Natural killer cell (primary cell): Measurements from ENCODE around the gene SLC35F4. TPM values are rescaled to one million over a fixed set of nuclear protein-coding genes. Genes with fewer than 3 reads are reported as not detected.

Source experiments
- ATAC-seq, 3 donors: fragments of 150-1000 bp in 2 of 3; fragments of 200-7000 bp in 1 of 3; cut with Tn5 transposase; 1 replicate in 1 of 3; 2 replicates in 2 of 3; pipeline ENCODE4 v1.10.0; 2021; ENCODE audit warnings: mild to moderate bottlenecking in 2 of 3, moderate library complexity in 2 of 3
- DNase-seq, 2 donors: peaks; one replicate each; pipeline versions ENCODE4 v3.0.0 to v3.0.0-alpha.2; 2013 to 2021; ENCODE audit warnings: mixed read lengths in 1 of 2
- H3K27ac ChIP-seq: one replicate; pipeline ENCODE4 v1.5.1; 2013; ENCODE audit warnings: mild to moderate bottlenecking, low read length
- H3K27me3 ChIP-seq: one replicate; pipeline ENCODE4 v1.6.1; 2013; ENCODE audit warnings: low read length; ENCODE audit not compliant: control insufficient read depth, insufficient read depth
- H3K36me3 ChIP-seq: one replicate; pipeline ENCODE4 v1.6.1; 2013; ENCODE audit warnings: low read length; ENCODE audit not compliant: control insufficient read depth, insufficient read depth
- H3K4me1 ChIP-seq: one replicate; pipeline ENCODE4 v1.6.1; 2013; ENCODE audit warnings: low read length; ENCODE audit not compliant: control insufficient read depth, insufficient read depth
- H3K4me3 ChIP-seq: one replicate; pipeline ENCODE4 v1.5.1; 2013; ENCODE audit warnings: low read length
- H3K9me3 ChIP-seq: one replicate; pipeline ENCODE4 v1.6.1; 2013; ENCODE audit warnings: low read length; ENCODE audit not compliant: control insufficient read depth, insufficient read depth
- H3K27ac Mint-ChIP-seq, 2 donors: one replicate each; pipeline ENCODE4 v1.8.0; 2022; ENCODE audit warnings: mild to moderate bottlenecking in 2 of 2, mixed read lengths in 2 of 2, moderate library complexity in 1 of 2
- H3K27me3 Mint-ChIP-seq, 2 donors: one replicate each; pipeline ENCODE4 v1.8.0; 2022; ENCODE audit warnings: low read depth in 2 of 2, mixed read lengths in 2 of 2
- H3K36me3 Mint-ChIP-seq: one replicate; pipeline ENCODE4 v1.8.0; 2022; ENCODE audit warnings: mixed read lengths
- H3K4me1 Mint-ChIP-seq, 2 donors: one replicate each; pipeline ENCODE4 v1.8.0; 2022; ENCODE audit warnings: mixed read lengths in 2 of 2
- H3K4me3 Mint-ChIP-seq: one replicate; pipeline ENCODE4 v1.8.0; 2022; ENCODE audit warnings: mild to moderate bottlenecking, moderate library complexity, mixed read lengths
- H3K9me3 Mint-ChIP-seq, 2 donors: one replicate each; pipeline ENCODE4 v1.8.0; 2022; ENCODE audit warnings: mixed read lengths in 2 of 2
- WGBS: methylation state at CpG from one replicate; pipeline ENCODE4 v1.1.7; 2013; ENCODE audit warnings: missing lambda C conversion rate; ENCODE audit not compliant: insufficient coverage; 5-methylcytosine and 5-hydroxymethylcytosine counted together
- intact Hi-C: fragments of 100-400 bp; cut with micrococcal nuclease; formaldehyde crosslinking; loops from one replicate; pipeline ENCODE4 v1.14.2; 2022
- total RNA-seq, 4 donors: library from RNA; stranded (reverse); fragments of 120-200 nt in 1 of 4; gene quantifications; one replicate each; pipeline versions ENCODE4 v1.2.3 to v1.2.4, GENCODE V29; 2013 to 2022
- TF ChIP-seq, protein P1 (sequence below): fragments of 200-600 bp; IDR thresholded peaks from one replicate; pipeline ENCODE4 v1.8.0; 2022; ENCODE audit warnings: antibody characterized with exemption

Gene SLC35F4
- total RNA-seq, 3 donors from 2014 or later (not counting 1 experiment from before 2014, with no cell fraction given) = not detected

DNA sequence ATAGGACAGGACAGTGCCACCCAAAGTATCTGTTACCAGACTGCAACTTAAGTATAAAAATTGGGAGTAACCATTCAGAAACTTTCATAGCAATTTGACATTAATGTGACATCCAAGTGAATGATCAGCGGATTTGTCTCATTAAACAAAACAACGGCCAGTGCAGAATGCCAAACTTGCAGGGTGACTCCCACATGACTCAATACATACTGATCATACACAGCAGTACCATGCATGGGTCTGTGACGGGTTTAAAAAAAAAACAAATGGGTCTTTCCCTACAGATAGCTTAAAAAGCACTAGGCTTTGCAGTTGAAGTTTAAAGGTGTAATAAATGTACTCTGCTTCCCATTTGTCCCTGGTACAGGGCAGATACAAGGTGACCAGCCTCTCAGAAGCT, 116.6 kb downstream of the SLC35F4 start:
- no peak for ATAC-seq
- H3K27ac Mint-ChIP-seq = no peak overlapping the region
- no peaks in the 10 kb centered on the region for H3K4me1 Mint-ChIP-seq
- DNase-seq = no peak
- WGBS = 84% methylated on average over 2 of the region's 3 CpGs
- no peaks in the 10 kb centered on the region for H3K4me1 ChIP-seq
- H3K4me3 ChIP-seq = no peak overlapping the region
- H3K4me3 Mint-ChIP-seq = no peak overlapping the region
- no peaks in the 10 kb centered on the region for H3K27me3 Mint-ChIP-seq
- no peaks in the 10 kb centered on the region for H3K27me3 ChIP-seq
- H3K36me3 Mint-ChIP-seq = no peaks in the 10 kb centered on the region
- H3K27ac ChIP-seq = no peak overlapping the region
- TF ChIP-seq, protein P1, sequence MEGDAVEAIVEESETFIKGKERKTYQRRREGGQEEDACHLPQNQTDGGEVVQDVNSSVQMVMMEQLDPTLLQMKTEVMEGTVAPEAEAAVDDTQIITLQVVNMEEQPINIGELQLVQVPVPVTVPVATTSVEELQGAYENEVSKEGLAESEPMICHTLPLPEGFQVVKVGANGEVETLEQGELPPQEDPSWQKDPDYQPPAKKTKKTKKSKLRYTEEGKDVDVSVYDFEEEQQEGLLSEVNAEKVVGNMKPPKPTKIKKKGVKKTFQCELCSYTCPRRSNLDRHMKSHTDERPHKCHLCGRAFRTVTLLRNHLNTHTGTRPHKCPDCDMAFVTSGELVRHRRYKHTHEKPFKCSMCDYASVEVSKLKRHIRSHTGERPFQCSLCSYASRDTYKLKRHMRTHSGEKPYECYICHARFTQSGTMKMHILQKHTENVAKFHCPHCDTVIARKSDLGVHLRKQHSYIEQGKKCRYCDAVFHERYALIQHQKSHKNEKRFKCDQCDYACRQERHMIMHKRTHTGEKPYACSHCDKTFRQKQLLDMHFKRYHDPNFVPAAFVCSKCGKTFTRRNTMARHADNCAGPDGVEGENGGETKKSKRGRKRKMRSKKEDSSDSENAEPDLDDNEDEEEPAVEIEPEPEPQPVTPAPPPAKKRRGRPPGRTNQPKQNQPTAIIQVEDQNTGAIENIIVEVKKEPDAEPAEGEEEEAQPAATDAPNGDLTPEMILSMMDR = no peak
- intact Hi-C loops = no loop called here
- no peaks in the 10 kb centered on the region for H3K9me3 ChIP-seq
- H3K36me3 ChIP-seq = no peaks in the 10 kb centered on the region
- peaks cover 3 to 5% of the 10 kb centered on the region in 2 donors for H3K9me3 Mint-ChIP-seq

DNA sequence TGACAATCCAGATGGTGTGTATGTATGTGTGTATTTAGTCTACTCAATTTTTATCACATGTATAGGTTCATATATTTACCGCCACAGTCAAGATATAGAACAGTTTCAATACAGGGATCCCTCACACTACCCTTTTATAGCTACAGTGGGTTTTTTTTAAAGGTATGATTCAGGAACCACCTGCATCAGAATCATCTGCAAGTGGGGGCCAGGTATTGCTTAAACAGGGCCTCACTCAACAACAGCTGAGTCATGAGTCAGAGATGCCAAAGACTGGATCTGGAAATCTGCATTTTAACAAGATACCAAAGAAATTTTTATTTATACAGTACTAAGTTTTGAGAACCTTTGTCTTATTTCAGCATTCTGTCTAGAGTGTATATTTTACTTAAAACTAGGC, 117.6 kb downstream of the SLC35F4 start:
- Mint-ChIP-seq H3K4me1 (no peaks in the 10 kb centered on the region), H3K9me3 (peaks cover 3 to 5% of the 10 kb centered on the region in 2 donors), H3K27ac (no peak overlapping the region), H3K27me3 (no peaks in the 10 kb centered on the region), H3K36me3 (no peaks in the 10 kb centered on the region), H3K4me3 (no peak overlapping the region)
- H3K4me1 ChIP-seq = no peaks in the 10 kb centered on the region
- H3K27ac ChIP-seq = no peak overlapping the region
- no CpG with 5 or more reads among the region's 1 CpG for WGBS
- no peak overlapping the region for H3K4me3 ChIP-seq
- no peaks in the 10 kb centered on the region for H3K27me3 ChIP-seq
- H3K9me3 ChIP-seq = no peaks in the 10 kb centered on the region
- TF ChIP-seq, protein P1 = no peak
- intact Hi-C loops = no loop called here
- H3K36me3 ChIP-seq = no peaks in the 10 kb centered on the region
- no peak for ATAC-seq
- no peak for DNase-seq

DNA sequence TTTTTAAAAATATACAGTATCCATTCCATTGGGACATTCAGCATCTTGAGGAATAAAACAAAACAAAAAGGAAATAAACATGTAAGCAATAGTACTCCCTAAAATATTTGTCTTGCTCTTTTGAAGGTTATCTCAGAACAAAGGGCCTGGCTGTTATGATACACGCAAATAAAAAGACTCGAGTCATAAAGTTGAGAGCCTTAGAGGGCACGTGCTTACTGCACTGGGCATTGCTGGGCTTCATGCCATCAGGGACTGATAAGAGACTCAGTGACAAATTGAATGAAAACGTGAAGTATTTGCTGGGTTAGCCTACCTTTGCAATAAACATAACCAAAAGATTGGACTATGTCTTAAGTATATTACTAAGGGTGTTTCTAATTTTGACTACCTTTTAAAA, 118.9 kb downstream of the SLC35F4 start:
- Histone ChIP-seq H3K4me3 (no peak overlapping the region), H3K4me1 (no peaks in the 10 kb centered on the region), H3K27me3 (no peaks in the 10 kb centered on the region), H3K27ac (no peak overlapping the region), H3K36me3 (no peaks in the 10 kb centered on the region), H3K9me3 (no peaks in the 10 kb centered on the region)
- Mint-ChIP-seq H3K36me3 (no peaks in the 10 kb centered on the region), H3K27me3 (no peaks in the 10 kb centered on the region), H3K4me1 (no peaks in the 10 kb centered on the region), H3K4me3 (no peak overlapping the region), H3K9me3 (peaks cover 6 to 9% of the 10 kb centered on the region in 2 donors), H3K27ac (no peak overlapping the region)
- intact Hi-C loops = no loop called here
- ATAC-seq (no peak), DNase-seq (no peak)
- WGBS = 82% methylated on average over 4 of the region's 4 CpGs
- TF ChIP-seq, protein P1 = no peak

DNA sequence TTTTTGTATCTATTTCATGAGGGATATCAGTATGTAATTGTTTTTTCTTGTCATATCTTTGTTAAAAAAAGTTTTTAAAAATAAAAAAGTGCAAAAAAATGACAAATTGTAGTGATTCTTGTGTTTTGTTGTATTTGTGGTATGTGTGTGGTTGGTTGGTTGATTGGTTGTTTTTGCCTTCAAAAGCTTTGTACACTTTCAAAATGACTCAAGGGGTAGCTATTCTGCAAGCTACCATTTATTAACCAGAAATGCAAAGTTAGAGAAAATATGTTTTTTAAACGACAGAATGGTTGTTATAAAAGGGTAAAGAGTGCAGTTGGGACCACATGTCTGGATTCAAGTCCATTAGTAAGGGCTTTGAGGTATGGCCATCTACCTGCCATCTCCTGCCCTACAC, 119.3 kb downstream of the SLC35F4 start:
- WGBS = 79% methylated on average over 1 of the region's 1 CpG
- Histone ChIP-seq H3K27ac (no peak overlapping the region), H3K9me3 (no peaks in the 10 kb centered on the region), H3K4me1 (no peaks in the 10 kb centered on the region), H3K27me3 (no peaks in the 10 kb centered on the region), H3K4me3 (no peak overlapping the region), H3K36me3 (no peaks in the 10 kb centered on the region)
- H3K9me3 Mint-ChIP-seq = peaks cover 3 to 6% of the 10 kb centered on the region in 2 donors
- H3K4me1 Mint-ChIP-seq = no peaks in the 10 kb centered on the region
- TF ChIP-seq, protein P1 = no peak
- ATAC-seq = no peak
- H3K4me3 Mint-ChIP-seq = no peak overlapping the region
- intact Hi-C loops = no loop called here
- no peaks in the 10 kb centered on the region for H3K27me3 Mint-ChIP-seq
- H3K36me3 Mint-ChIP-seq = no peaks in the 10 kb centered on the region
- H3K27ac Mint-ChIP-seq = no peak overlapping the region
- no peak for DNase-seq
